HG03066 (cell line): ENCODE results near the gene SLC4A2.
A peak's percentile ranks its signal among the peaks of the same experiment; 100 is the strongest.
"Not testable (repeated sequence)": the region's sequence is repeated elsewhere in the genome, so short reads cannot be mapped to it uniquely, and the experiment has no call there.

Experiments
- ATAC-seq: cut with Tn5 transposase; IDR thresholded peaks from one replicate; pipeline ENCODE4 v1.9.1; 2021; ENCODE audit warnings: low read depth; ENCODE audit not compliant: unreplicated experiment

Gene SLC4A2

GRCh38 chr7:151040616-151041375 is 18.6 kb upstream of the SLC4A2 start:
- ATAC-seq, result no peak

GRCh38 chr7:151043449-151043848 is 15.9 kb upstream of the SLC4A2 start:
- ATAC-seq, result not testable (repeated sequence)

- no peak for ATAC-seq
These were observed 15.4 kb upstream of the SLC4A2 start for GRCh38 chr7:151043959-151044358.

GRCh38 chr7:151045262-151045661 is 14.1 kb upstream of the SLC4A2 start:
- ATAC-seq, result no peak

GRCh38 chr7:151045967-151046366 is 13.4 kb upstream of the SLC4A2 start:
- no peak for ATAC-seq

GRCh38 chr7:151046603-151047573 is 12.5 kb upstream of the SLC4A2 start:
- no peak for ATAC-seq

GRCh38 chr7:151047976-151048815 is 11.2 kb upstream of the SLC4A2 start, which contains the start of gene ASIC3:
Gene ASIC3, plus strand, starts transcription at chr7:151048531. Its CDS starts 355 bp downstream, at chr7:151048886.
- no peak for ATAC-seq

GRCh38 chr7:151048911-151049463 is 10.4 kb upstream of the SLC4A2 start:
- no peak for ATAC-seq

GRCh38 chr7:151051108-151051507 is 8.3 kb upstream of the SLC4A2 start:
- ATAC-seq, result no peak

GRCh38 chr7:151053096-151053495 is 6.3 kb upstream of the SLC4A2 start:
- ATAC-seq, result no peak

- no peak for ATAC-seq
These were observed 5.6 kb upstream of the SLC4A2 start for GRCh38 chr7:151053751-151054150.

GRCh38 chr7:151056283-151056665 is 3.1 kb upstream of the SLC4A2 start:
- no peak for ATAC-seq

- ATAC-seq, result no peak
These were observed 2.5 kb upstream of the SLC4A2 start for GRCh38 chr7:151056666-151057505.

GRCh38 chr7:151057506-151057988 is 1.8 kb upstream of the SLC4A2 start, which contains the start of gene CDK5:
Gene CDK5, minus strand, starts transcription at chr7:151057897. Its CDS starts 49 bp downstream, at chr7:151057848.
- ATAC-seq, result peak; percentile 4

GRCh38 chr7:151057989-151058780 is 1.2 kb upstream of the SLC4A2 start:
- ATAC-seq, result peak; percentile 81

GRCh38 chr7:151058781-151059366 is 515 bp upstream of the SLC4A2 start:
- ATAC-seq, result no peak

GRCh38 chr7:151060113-151060415 is 675 bp downstream of the SLC4A2 start:
- ATAC-seq, result no peak
